Mucosa of rectum (tissue), 2 donors: ENCODE data around the gene SIRPD.
"Not testable (repeated sequence)": the region's sequence is repeated elsewhere in the genome, so short reads cannot be mapped to it uniquely, and the experiment has no call there.

Experiments used
- H3K27ac ChIP-seq, 2 donors: one replicate each; pipeline ENCODE4 v1.7.0; 2013; ENCODE audit warnings: inconsistent platforms in 2 of 2, low read depth in 2 of 2, low read length in 2 of 2
- H3K27me3 ChIP-seq, 2 donors: one replicate each; pipeline ENCODE4 v1.7.0; 2013; ENCODE audit warnings: low read length in 2 of 2; ENCODE audit not compliant: control insufficient read depth in 2 of 2, insufficient read depth in 2 of 2
- H3K36me3 ChIP-seq, 2 donors: one replicate each; pipeline ENCODE4 v1.7.0; 2013; ENCODE audit warnings: low read length in 2 of 2; ENCODE audit not compliant: control insufficient read depth in 2 of 2, insufficient read depth in 2 of 2
- H3K4me1 ChIP-seq, 2 donors: one replicate each; pipeline ENCODE4 v1.7.0; 2013; ENCODE audit warnings: low read length in 2 of 2, mild to moderate bottlenecking in 1 of 2; ENCODE audit not compliant: control insufficient read depth in 2 of 2, insufficient read depth in 2 of 2
- H3K4me3 ChIP-seq, 2 donors: one replicate each; pipeline ENCODE4 v1.7.0; 2013; ENCODE audit warnings: low read length in 2 of 2
- H3K9ac ChIP-seq, 2 donors: one replicate each; pipeline ENCODE4 v1.7.0; 2013; ENCODE audit warnings: low read length in 2 of 2, low read depth in 1 of 2, mild to moderate bottlenecking in 1 of 2
- H3K9me3 ChIP-seq, 2 donors: one replicate each; pipeline ENCODE4 v1.7.0; 2013; ENCODE audit warnings: low read length in 2 of 2; ENCODE audit not compliant: control insufficient read depth in 2 of 2
- donor health status: healthy.
- donor health status: Normal muscosa, but diverticular disease.

The SIRPD gene

GRCh38 chr20:1499528-1500420 is 57.7 kb downstream of the SIRPD start:
- no peak overlapping the region for H3K9ac ChIP-seq
- no peaks in the 10 kb centered on the region for H3K4me1 ChIP-seq
- H3K4me3 ChIP-seq = no peak overlapping the region
- no peak overlapping the region for H3K27ac ChIP-seq
- H3K36me3 ChIP-seq = no peaks in the 10 kb centered on the region
- H3K27me3 ChIP-seq = no peaks in the 10 kb centered on the region
- no peaks in the 10 kb centered on the region for H3K9me3 ChIP-seq

- not testable (repeated sequence) for H3K36me3 ChIP-seq, H3K9ac ChIP-seq, H3K9me3 ChIP-seq
Observed at GRCh38 chr20:1497371-1497770, 60.1 kb downstream of the SIRPD start.

GRCh38 chr20:1496930-1497329 is 60.6 kb downstream of the SIRPD start:
- no peaks in the 10 kb centered on the region for H3K27me3 ChIP-seq
- H3K9me3 ChIP-seq = no peaks in the 10 kb centered on the region
- H3K36me3 ChIP-seq = no peaks in the 10 kb centered on the region
- H3K4me3 ChIP-seq = no peak overlapping the region
- H3K4me1 ChIP-seq = no peaks in the 10 kb centered on the region
- H3K27ac ChIP-seq = no peak overlapping the region
- no peak overlapping the region for H3K9ac ChIP-seq

More at GRCh38 chr20:1497371-1497770, 60.1 kb downstream of the SIRPD start:
- not testable (repeated sequence) for H3K4me1 ChIP-seq, H3K27ac ChIP-seq, H3K27me3 ChIP-seq, H3K4me3 ChIP-seq

- H3K27ac ChIP-seq = no peak overlapping the region
- no peaks in the 10 kb centered on the region for H3K4me1 ChIP-seq
Observed at GRCh38 chr20:1494436-1494835, 63.1 kb downstream of the SIRPD start.

GRCh38 chr20:1493536-1493935 is 64.0 kb downstream of the SIRPD start:
- Histone ChIP-seq H3K9ac (no peak overlapping the region), H3K9me3 (no peaks in the 10 kb centered on the region), H3K4me1 (no peaks in the 10 kb centered on the region), H3K27ac (no peak overlapping the region), H3K4me3 (no peak overlapping the region), H3K36me3 (no peaks in the 10 kb centered on the region), H3K27me3 (no peaks in the 10 kb centered on the region)

More at GRCh38 chr20:1494436-1494835, 63.1 kb downstream of the SIRPD start:
- H3K9ac ChIP-seq = no peak overlapping the region
- no peaks in the 10 kb centered on the region for H3K27me3 ChIP-seq
- no peaks in the 10 kb centered on the region for H3K9me3 ChIP-seq
- H3K36me3 ChIP-seq = no peaks in the 10 kb centered on the region
- H3K4me3 ChIP-seq = no peak overlapping the region

GRCh38 chr20:1491860-1492642 is 65.5 kb downstream of the SIRPD start:
- no peaks in the 10 kb centered on the region for H3K9me3 ChIP-seq
- H3K27ac ChIP-seq = peak overlapping the region; percentile 44 to 71
- no peak overlapping the region for H3K4me3 ChIP-seq
- H3K36me3 ChIP-seq = no peaks in the 10 kb centered on the region
- H3K9ac ChIP-seq = no peak overlapping the region
- no peaks in the 10 kb centered on the region for H3K27me3 ChIP-seq
- no peaks in the 10 kb centered on the region for H3K4me1 ChIP-seq

- H3K4me1 ChIP-seq = no peaks in the 10 kb centered on the region
- H3K4me3 ChIP-seq = peak within 1 kb of the TSS; percentile 11 to 48
- H3K27ac ChIP-seq = peak within 1 kb of the TSS; percentile 44 to 71
- H3K36me3 ChIP-seq = no peaks in the 10 kb centered on the region
- no peaks in the 10 kb centered on the region for H3K27me3 ChIP-seq
- peak within 1 kb of the TSS in 1 of 2 donors; percentile 12 for H3K9ac ChIP-seq
- no peaks in the 10 kb centered on the region for H3K9me3 ChIP-seq
Observed at GRCh38 chr20:1491281-1491840, 66.1 kb downstream of the SIRPD start, which contains the start of gene SIRPB2. SIRPB2 (minus strand) TSS chr20:1491420; CDS start chr20:1491359, 61 bp downstream.

- Histone ChIP-seq H3K27me3 (no peaks in the 10 kb centered on the region), H3K36me3 (no peaks in the 10 kb centered on the region), H3K4me1 (no peaks in the 10 kb centered on the region), H3K9ac (no peak overlapping the region), H3K9me3 (no peaks in the 10 kb centered on the region), H3K4me3 (peak overlapping the region; percentile 11 to 44), H3K27ac (peak overlapping the region; percentile 44 to 71)
Observed at GRCh38 chr20:1490643-1491195, 66.8 kb downstream of the SIRPD start.

- Histone ChIP-seq H3K4me1 (no peaks in the 10 kb centered on the region), H3K27me3 (no peaks in the 10 kb centered on the region), H3K9me3 (no peaks in the 10 kb centered on the region), H3K4me3 (peak overlapping the region in 1 of 2 donors; percentile 48), H3K27ac (peak overlapping the region; percentile 44 to 71), H3K9ac (no peak overlapping the region), H3K36me3 (no peaks in the 10 kb centered on the region)
Observed at GRCh38 chr20:1489764-1490436, 67.6 kb downstream of the SIRPD start.
